ENCODE measurements around the gene PGK1. TPM values are rescaled to one million over a fixed set of nuclear protein-coding genes. Genes with fewer than 3 reads are reported as not detected.
A peak's percentile ranks its signal among the peaks of the same experiment; 100 is the strongest.
"Not testable (repeated sequence)": the region's sequence is repeated elsewhere in the genome, so short reads cannot be mapped to it uniquely, and the experiment has no call there.

Gene PGK1
- 100 to 1,000 TPM; 236 to 369 (median 310) TPM for total RNA-seq
- long read RNA-seq, donor 1, full-length matches to known transcripts: 474 of 506 reads
- long read RNA-seq, donor 1, partial matches to known transcripts: 21 of 506 reads
- long read RNA-seq, donor 1, other reads (novel, unspliced or antisense): 11 of 506 reads
- long read RNA-seq, donor 2, full-length matches to known transcripts: 600 of 627 reads
- long read RNA-seq, donor 2, partial matches to known transcripts: 7 of 627 reads
- long read RNA-seq, donor 2, other reads (novel, unspliced or antisense): 20 of 627 reads

- ATAC-seq: peak; percentile 97
- intact Hi-C loops (cut with DNase I, micrococcal nuclease): no loop called here
These were observed at the start of gene PGK1 for GRCh38 chrX:78103623-78104446. Gene PGK1 (plus strand): TSS chrX:78104248. CDS start chrX:78104341, 93 bp downstream.

GRCh38 chrX:78063687-78064086, 40.4 kb upstream of the PGK1 start:
- Histone ChIP-seq H3K4me3 (no peak overlapping the region), H3K4me1 (ENCODE audit: low read depth) (no peaks in the 10 kb centered on the region), H3K9me3 (no peaks in the 10 kb centered on the region), H3K36me3 (ENCODE audit: low read depth) (no peaks in the 10 kb centered on the region)
- ATAC-seq: no peak
- no peak for TF ChIP-seq CTCF (IDR thresholded peaks at IDR 0.05)
- no peak for DNase-seq
- intact Hi-C loops (cut with DNase I, micrococcal nuclease): no loop called here

More at GRCh38 chrX:78103623-78104446, at the start of gene PGK1:
- Histone ChIP-seq H3K9me3 (no peaks in the 10 kb centered on the region), H3K36me3 (ENCODE audit: low read depth) (no peaks in the 10 kb centered on the region), H3K4me1 (ENCODE audit: low read depth) (peaks cover 19% of the 10 kb centered on the region), H3K4me3 (peak within 1 kb of the TSS; percentile 67)
- peak; percentile 94 to 98 (median 96) for DNase-seq
- no peak for TF ChIP-seq CTCF (IDR thresholded peaks at IDR 0.05)

GRCh38 chrX:78064152-78064551, 39.9 kb upstream of the PGK1 start:
- intact Hi-C loops (cut with DNase I, micrococcal nuclease): no loop called here
- H3K4me3 ChIP-seq: no peak overlapping the region
- H3K9me3 ChIP-seq: no peaks in the 10 kb centered on the region
- DNase-seq (no peak), ATAC-seq (no peak)
- no peaks in the 10 kb centered on the region for H3K36me3 ChIP-seq (ENCODE audit: low read depth)
- H3K4me1 ChIP-seq (ENCODE audit: low read depth): no peaks in the 10 kb centered on the region
- no peak for TF ChIP-seq CTCF (IDR thresholded peaks at IDR 0.05)

- ATAC-seq; H3K9me3 ChIP-seq; H3K36me3 ChIP-seq (ENCODE audit: low read depth); DNase-seq; intact Hi-C loops (cut with DNase I, micrococcal nuclease); H3K4me3 ChIP-seq; H3K4me1 ChIP-seq (ENCODE audit: low read depth): not testable (repeated sequence)
These were observed 39.1 kb upstream of the PGK1 start for GRCh38 chrX:78064698-78065601.

GRCh38 chrX:78066110-78066509, 37.9 kb upstream of the PGK1 start:
- Histone ChIP-seq H3K4me3 (no peak overlapping the region), H3K4me1 (ENCODE audit: low read depth) (no peaks in the 10 kb centered on the region), H3K9me3 (no peaks in the 10 kb centered on the region), H3K36me3 (ENCODE audit: low read depth) (no peaks in the 10 kb centered on the region)
- no peak for ATAC-seq
- DNase-seq: no peak
- no peak for TF ChIP-seq CTCF (IDR thresholded peaks at IDR 0.05)
- intact Hi-C loops (cut with DNase I, micrococcal nuclease): no loop called here
